ENCODE measurements around the gene UTP14A. TPM values are rescaled to one million over a fixed set of nuclear protein-coding genes. Genes with fewer than 3 reads are reported as not detected.

Gene UTP14A
- total RNA-seq, 1 experiment from 2014 or later = 20.2 TPM

GRCh38 chrX:129925305-129926092 is 19.5 kb downstream of the UTP14A start:
- Histone ChIP-seq H3K9me3 (ENCODE audit: low read length) (no peaks in the 10 kb centered on the region), H3K4me2 (ENCODE audit: low read length) (no peak overlapping the region), H4K20me1 (ENCODE audit: low read length) (no peaks in the 10 kb centered on the region), H3K4me3 (ENCODE audit: low read length) (no peak overlapping the region), H3K79me2 (ENCODE audit: low read length) (no peaks in the 10 kb centered on the region), H2AFZ (ENCODE audit: low read length) (no peak overlapping the region), H3K27ac (ENCODE audit: low read length) (no peak overlapping the region), H3K27me3 (ENCODE audit: low read length) (no peaks in the 10 kb centered on the region), H3K9me2 (replicated peaks; ENCODE audit: low read length) (no peaks in the 10 kb centered on the region), H3F3A (ENCODE audit: low read length, unreplicated experiment) (no peaks in the 10 kb centered on the region), H3K9ac (ENCODE audit: low read length) (no peak overlapping the region), H3K4me1 (ENCODE audit: insufficient read depth, low read length) (no peaks in the 10 kb centered on the region), H3K36me3 (ENCODE audit: low read depth, low read length) (peaks cover 41% of the 10 kb centered on the region)
- TF ChIP-seq EZH2phosphoT487 (IDR thresholded peaks at IDR 0.05; ENCODE audit: borderline replicate concordance, low read length) = no peak
- TF ChIP-seq EZH2 (IDR thresholded peaks at IDR 0.05; ENCODE audit: low read length, unreplicated experiment) = no peak
- TF ChIP-seq CTCF (conservative IDR thresholded peaks at IDR 0.05; ENCODE audit: low read depth, low read length) = peak; percentile 71
- BruUV-seq (replicated peaks) = no TSS peak
- peak; percentile 80 for ATAC-seq
- DNase-seq = peak; percentile 69
- intact Hi-C loops (cut with micrococcal nuclease) = loop anchor here (1.0 to 5.0 kb wide), 3 partner anchors 57 to 137 kb away; partner anchors contain the start of gene BCORL1
- POLR2A ChIA-PET (ENCODE audit: unreplicated experiment) = interaction anchor here (0.6 kb wide), 1 partner anchor 104 kb away, joined by 4 read pairs; no protein-coding TSS in a partner anchor
- CTCF ChIA-PET = interaction anchor here (0.5 to 1.0 kb wide), 5 partner anchors 50 to 461 kb away, joined by 3 to 10 read pairs (median 4); no protein-coding TSS in a partner anchor

GRCh38 chrX:129930941-129931410 is 25.0 kb downstream of the UTP14A start:
- H3K27me3 ChIP-seq (ENCODE audit: low read length) = no peaks in the 10 kb centered on the region
- peak; percentile 3 for ATAC-seq
- BruUV-seq (replicated peaks) = TSS peak; percentile 51
- H3K4me3 ChIP-seq (ENCODE audit: low read length) = peak overlapping the region; percentile 78
- no peaks in the 10 kb centered on the region for H3K79me2 ChIP-seq (ENCODE audit: low read length)
- no peaks in the 10 kb centered on the region for H4K20me1 ChIP-seq (ENCODE audit: low read length)
- ChIA-PET CTCF (interaction anchor here (0.6 to 1.1 kb wide), 2 partner anchors 130 to 178 kb away, joined by 4 to 6 read pairs; no protein-coding TSS in a partner anchor), POLR2A (ENCODE audit: unreplicated experiment) (interaction anchor here (0.6 to 0.7 kb wide), 2 partner anchors 276 to 327 kb away, joined by 3 to 6 read pairs; partner anchors contain the start of gene APLN)
- intact Hi-C loops (cut with micrococcal nuclease) = no loop called here
- no peaks in the 10 kb centered on the region for H3K9me2 ChIP-seq (replicated peaks; ENCODE audit: low read length)
- no peak for TF ChIP-seq CTCF (conservative IDR thresholded peaks at IDR 0.05; ENCODE audit: low read depth, low read length)
- no peak for TF ChIP-seq EZH2phosphoT487 (IDR thresholded peaks at IDR 0.05; ENCODE audit: borderline replicate concordance, low read length)
- TF ChIP-seq EZH2 (IDR thresholded peaks at IDR 0.05; ENCODE audit: low read length, unreplicated experiment) = no peak
- no peaks in the 10 kb centered on the region for H3K9me3 ChIP-seq (ENCODE audit: low read length)
- DNase-seq = peak; percentile 11
- peak overlapping the region; percentile 95 for H3K4me2 ChIP-seq (ENCODE audit: low read length)
- peak overlapping the region; percentile 72 for H3K9ac ChIP-seq (ENCODE audit: low read length)
- H3K36me3 ChIP-seq (ENCODE audit: low read depth, low read length) = peaks cover 14% of the 10 kb centered on the region; the same call in 1 of the 2 replicates
- H3K27ac ChIP-seq (ENCODE audit: low read length) = peak overlapping the region; percentile 64
- peak overlapping the region; percentile 97 for H2AFZ ChIP-seq (ENCODE audit: low read length)
- H3F3A ChIP-seq (ENCODE audit: low read length, unreplicated experiment) = no peaks in the 10 kb centered on the region
- no peaks in the 10 kb centered on the region for H3K4me1 ChIP-seq (ENCODE audit: insufficient read depth, low read length)
